ENCODE data around the gene SLC22A3.
A peak's percentile ranks its signal among the peaks of the same experiment; 100 is the strongest.
"Not testable (repeated sequence)": the region's sequence is repeated elsewhere in the genome, so short reads cannot be mapped to it uniquely, and the experiment has no call there.

Gene SLC22A3

GRCh38 chr6:160439751-160440150 is 91.6 kb downstream of the SLC22A3 start:
- DNase-seq (ENCODE audit: low read depth in 2 of 2): no peak

- no peak for DNase-seq (ENCODE audit: low read depth in 2 of 2)
These were observed 94.0 kb downstream of the SLC22A3 start for GRCh38 chr6:160442151-160442550.

- DNase-seq (ENCODE audit: low read depth in 2 of 2): no peak
These were observed 97.0 kb downstream of the SLC22A3 start for GRCh38 chr6:160445130-160445529.

- no peak for DNase-seq (ENCODE audit: low read depth in 2 of 2)
These were observed 99.2 kb downstream of the SLC22A3 start for GRCh38 chr6:160447350-160447749.

- not testable (repeated sequence) for DNase-seq (ENCODE audit: low read depth in 2 of 2)
These were observed 101.6 kb downstream of the SLC22A3 start for GRCh38 chr6:160449787-160450186.

- no peak for DNase-seq (ENCODE audit: low read depth in 2 of 2)
These were observed 102.7 kb downstream of the SLC22A3 start for GRCh38 chr6:160450849-160451248.

GRCh38 chr6:160454303-160454702 is 106.1 kb downstream of the SLC22A3 start:
- no peak for DNase-seq (ENCODE audit: low read depth in 2 of 2)

GRCh38 chr6:160455081-160455480 is 106.9 kb downstream of the SLC22A3 start:
- no peak for DNase-seq (ENCODE audit: low read depth in 2 of 2)

GRCh38 chr6:160455541-160456213 is 107.5 kb downstream of the SLC22A3 start:
- DNase-seq (ENCODE audit: low read depth in 2 of 2): peak; percentile 32 to 35

- no peak for DNase-seq (ENCODE audit: low read depth in 2 of 2)
These were observed 108.0 kb downstream of the SLC22A3 start for GRCh38 chr6:160456214-160456546.

- DNase-seq (ENCODE audit: low read depth in 2 of 2): no peak
These were observed 109.6 kb downstream of the SLC22A3 start for GRCh38 chr6:160457823-160458222.

GRCh38 chr6:160461641-160462040 is 113.5 kb downstream of the SLC22A3 start:
- DNase-seq (ENCODE audit: low read depth in 2 of 2): no peak

- DNase-seq (ENCODE audit: low read depth in 2 of 2): no peak
These were observed 113.9 kb downstream of the SLC22A3 start for GRCh38 chr6:160462116-160462515.

GRCh38 chr6:160462551-160463109 is 114.5 kb downstream of the SLC22A3 start:
- peak in 1 of 2 donors; percentile 17 for DNase-seq (ENCODE audit: low read depth in 2 of 2)

GRCh38 chr6:160464744-160465143 is 116.6 kb downstream of the SLC22A3 start:
- no peak for DNase-seq (ENCODE audit: low read depth in 2 of 2)

GRCh38 chr6:160467261-160467871 is 119.2 kb downstream of the SLC22A3 start:
- DNase-seq (ENCODE audit: low read depth in 2 of 2): not testable (repeated sequence)

- no peak for DNase-seq (ENCODE audit: low read depth in 2 of 2)
These were observed 121.0 kb downstream of the SLC22A3 start for GRCh38 chr6:160469153-160469552.

GRCh38 chr6:160476056-160476455 is 127.9 kb downstream of the SLC22A3 start:
- not testable (repeated sequence) for DNase-seq (ENCODE audit: low read depth in 2 of 2)

- DNase-seq (ENCODE audit: low read depth in 2 of 2): not testable (repeated sequence)
These were observed 128.9 kb downstream of the SLC22A3 start for GRCh38 chr6:160477072-160477471.

- DNase-seq (ENCODE audit: low read depth in 2 of 2): no peak
These were observed 129.7 kb downstream of the SLC22A3 start for GRCh38 chr6:160477901-160478300.

GRCh38 chr6:160487116-160487515 is 138.9 kb downstream of the SLC22A3 start:
- no peak for DNase-seq (ENCODE audit: low read depth in 2 of 2)

GRCh38 chr6:160489091-160489490 is 140.9 kb downstream of the SLC22A3 start:
- DNase-seq (ENCODE audit: low read depth in 2 of 2): no peak

- no peak for DNase-seq (ENCODE audit: low read depth in 2 of 2)
These were observed 146.4 kb downstream of the SLC22A3 start for GRCh38 chr6:160494576-160494975.
